ENCODE results near the gene NNMT.

- TF ChIP-seq CTCF (IDR thresholded peaks at IDR 0.05; ENCODE audit: poor library complexity) (no peak), EZH2 (IDR thresholded peaks at IDR 0.05; ENCODE audit: borderline replicate concordance) (no peak)
Measured at GRCh38 chr11:114253771-114254170, 42.4 kb upstream of the NNMT start.

Measured in hepatocyte (in vitro differentiated cells).